HCT116 (cell line): ENCODE measurements around the gene C4BPA. TPM values are rescaled to one million over a fixed set of nuclear protein-coding genes. Genes with fewer than 3 reads are reported as not detected.

Experiments used
- ATAC-seq: fragments of 200-7000 bp; cut with Tn5 transposase; 2 replicates; pipeline ENCODE4 v1.9.1; 2020; ENCODE audit warnings: mild to moderate bottlenecking, moderate library complexity
- BruUV-seq: library from RNA; stranded (reverse); fragments of 400-500 nt; replicated peaks from 2 replicates; lab custom pipeline; 2021; lab: Mats Ljungman, UMichigan
- CTCF ChIA-PET: fragments of 300-600 bp; sonication (Branson Sonifier 250); formaldehyde crosslinking; loops from one replicate; lab custom pipeline; 2021; ENCODE audit warnings: antibody characterized with exemption; lab: Charles Lee
- POLR2A ChIA-PET: fragments of 300-600, 350-600 bp; sonication (Branson Sonifier 250); formaldehyde crosslinking; loops from one replicate; lab custom pipeline; 2021; ENCODE audit warnings: antibody characterized with exemption; lab: Charles Lee
- RAD21 ChIA-PET, 2 experiments: fragments of 300-600 bp; sonication (Branson Sonifier 250); formaldehyde crosslinking; loops; one replicate each; lab custom pipeline; 2023; ENCODE audit warnings: low total read pairs in 2 of 2; ENCODE audit not compliant: uncharacterized antibody in 2 of 2, unreplicated experiment in 2 of 2, low non-redundant PET in 1 of 2; lab: Charles Lee
- DNase-seq: peaks from one replicate; pipeline ENCODE4 v3.0.0-alpha.2; 2010; ENCODE audit warnings: low read depth, low spot score
- H2AFZ ChIP-seq: fragments of 200-600 bp; shearing (Covaris generic), sonication (generic); 2 replicates; pipeline ENCODE4 v1.6.1; 2017; ENCODE audit warnings: low read depth, mixed run types, mixed read lengths, antibody characterized with exemption, low read length; ENCODE audit not compliant: poor library complexity, severe bottlenecking
- H3K27ac ChIP-seq: 2 replicates; pipeline ENCODE4 v1.5.1; 2012; ENCODE audit warnings: low read depth, low read length
- H3K27me3 ChIP-seq: fragments of 200-600 bp; sonication (generic); 2 replicates; pipeline ENCODE4 v1.6.1; 2016; ENCODE audit warnings: mixed run types, low read length, mixed read lengths; ENCODE audit not compliant: insufficient read depth
- H3K36me3 ChIP-seq, 2 experiments: fragments of 200-500 bp in 1 of 2; fragments of 200-600 bp in 1 of 2; sonication (Bioruptor generic) in 1 of 2; sonication (generic) in 1 of 2; 2 replicates each; pipeline versions ENCODE4 v1.5.1 to v1.6.1; 2014 to 2016; ENCODE audit warnings: low read length in 2 of 2, inconsistent platforms in 1 of 2, mixed read lengths in 1 of 2, mixed run types in 1 of 2; ENCODE audit not compliant: insufficient read depth in 2 of 2, control insufficient read depth in 1 of 2
- H3K4me1 ChIP-seq, 2 experiments: fragments of 200-600 bp in 1 of 2; sonication (generic) in 1 of 2; 2 replicates each; pipeline versions ENCODE4 v1.5.1 to v1.6.1; 2012 to 2017; ENCODE audit warnings: low read length in 2 of 2, inconsistent platforms in 1 of 2, mild to moderate bottlenecking in 1 of 2, mixed read lengths in 1 of 2, mixed run types in 1 of 2, moderate library complexity in 1 of 2; ENCODE audit not compliant: insufficient read depth in 2 of 2, control insufficient read depth in 1 of 2
- H3K4me2 ChIP-seq: fragments of 200-600 bp; sonication (generic); 2 replicates; pipeline ENCODE4 v1.6.1; 2017; ENCODE audit warnings: mixed run types, low read length, mixed read lengths
- H3K4me3 ChIP-seq, 2 experiments: fragments of 200-600 bp in 1 of 2; sonication (generic) in 1 of 2; replicated peaks in 1 of 2; 2 replicates each; pipeline ENCODE4 v1.5.1; 2011 to 2016; ENCODE audit warnings: low read length in 2 of 2, control low read depth in 1 of 2, low read depth in 1 of 2, mild to moderate bottlenecking in 1 of 2, mixed read lengths in 1 of 2, mixed run types in 1 of 2
- H3K79me2 ChIP-seq: fragments of 200-600 bp; sonication (generic); 2 replicates; pipeline ENCODE4 v1.6.1; 2017; ENCODE audit warnings: mild to moderate bottlenecking, mixed run types, low read length, moderate library complexity, mixed read lengths; ENCODE audit not compliant: insufficient read depth
- H3K9ac ChIP-seq: fragments of 200-600 bp; sonication (generic); 2 replicates; pipeline ENCODE4 v1.6.1; 2016; ENCODE audit warnings: low read length, mixed read lengths
- H3K9me2 ChIP-seq: fragments of 200-600 bp; sonication (generic), shearing (Covaris generic); 2 replicates; pipeline ENCODE4 v1.6.1; 2017; ENCODE audit warnings: mixed run types, mild to moderate bottlenecking, moderate library complexity; ENCODE audit not compliant: insufficient read depth
- H3K9me3 ChIP-seq, 2 experiments: fragments of 200-500 bp in 1 of 2; fragments of 200-600 bp in 1 of 2; sonication (Bioruptor generic) in 1 of 2; sonication (generic) in 1 of 2; 2 replicates each; pipeline ENCODE4 v1.6.1; 2014 to 2017; ENCODE audit warnings: low read length in 2 of 2, mixed read lengths in 2 of 2, inconsistent platforms in 1 of 2, low read depth in 1 of 2, mild to moderate bottlenecking in 1 of 2, mixed run types in 1 of 2, moderate library complexity in 1 of 2; ENCODE audit not compliant: control insufficient read depth in 1 of 2, insufficient read depth in 1 of 2
- H4K20me1 ChIP-seq: fragments of 200-600 bp; sonication (generic), shearing (Covaris generic); 2 replicates; pipeline ENCODE4 v1.6.1; 2017; ENCODE audit warnings: mixed run types, mild to moderate bottlenecking, moderate library complexity; ENCODE audit not compliant: insufficient read depth
- CBX3 ChIP-seq: IDR thresholded peaks from 2 replicates; pipeline ENCODE4 v1.6.1; 2012; ENCODE audit warnings: low read depth
- EGR1 ChIP-seq: IDR thresholded peaks from 2 replicates; pipeline ENCODE4 v1.6.1; 2012; ENCODE audit warnings: low read depth
- ELF1 ChIP-seq: IDR thresholded peaks from 2 replicates; pipeline ENCODE4 v1.6.1; 2012; ENCODE audit warnings: low read depth, borderline replicate concordance
- EZH2 ChIP-seq: fragments of 200-600 bp; sonication (generic); IDR thresholded peaks from 2 replicates; pipeline ENCODE4 v1.6.1; 2017; ENCODE audit warnings: antibody characterized with exemption, mixed run types
- EZH2phosphoT487 ChIP-seq: fragments of 200-600 bp; IDR thresholded peaks from 2 replicates; pipeline ENCODE4 v1.6.1; 2018; ENCODE audit warnings: antibody characterized with exemption, borderline replicate concordance
- JUND ChIP-seq: IDR thresholded peaks from 2 replicates; pipeline ENCODE4 v1.6.1; 2012
- POLR2AphosphoS5 ChIP-seq: IDR thresholded peaks from 2 replicates; pipeline ENCODE4 v1.6.1; 2011; ENCODE audit warnings: mild to moderate bottlenecking, low read depth, low read length, moderate library complexity
- RAD21 ChIP-seq: IDR thresholded peaks from 2 replicates; pipeline ENCODE4 v1.6.1; 2012; ENCODE audit warnings: low read depth, mild to moderate bottlenecking
- SIN3A ChIP-seq: IDR thresholded peaks from 2 replicates; pipeline ENCODE4 v1.6.1; 2012; ENCODE audit warnings: low read depth
- SP1 ChIP-seq: IDR thresholded peaks from 2 replicates; pipeline ENCODE4 v1.6.1; 2012; ENCODE audit warnings: low read depth
- SRF ChIP-seq: IDR thresholded peaks from 2 replicates; pipeline ENCODE4 v1.6.1; 2012; ENCODE audit warnings: low read depth
- TCF7L2 ChIP-seq: IDR thresholded peaks from 2 replicates; pipeline ENCODE4 v1.7.0; 2011; ENCODE audit warnings: borderline replicate concordance, inconsistent platforms; ENCODE audit not compliant: insufficient read depth, insufficient read length; ENCODE audit errors: extremely low read depth
- ZFX ChIP-seq: fragments of 450-650 bp; IDR thresholded peaks from 2 replicates; pipeline ENCODE4 v1.6.1; 2017
- intact Hi-C: fragments of 100-400 bp; cut with micrococcal nuclease; formaldehyde crosslinking; loops from 2 replicates; pipeline ENCODE4 v1.10.0; 2022
- total RNA-seq: library from RNA; stranded (reverse); gene quantifications from one replicate; pipeline ENCODE4 v1.2.1, GENCODE V29; 2021; ENCODE audit not compliant: unreplicated experiment
- TF ChIP-seq, protein P1 (sequence below): IDR thresholded peaks from 2 replicates; pipeline ENCODE4 v1.6.1; 2011; ENCODE audit warnings: mild to moderate bottlenecking, low read length, moderate library complexity; ENCODE audit not compliant: insufficient replicate concordance; ENCODE audit errors: extremely low read depth
- TF ChIP-seq, protein P2 (sequence below): IDR thresholded peaks from 2 replicates; pipeline ENCODE4 v1.6.1; 2012
- TF ChIP-seq, protein P3 (sequence below), 3 experiments: fragments of 200-600 bp in 1 of 3; sonication (generic) in 1 of 3; IDR thresholded peaks in 2 of 3; conservative IDR thresholded peaks in 1 of 3; 2 replicates each; pipeline ENCODE4 v1.5.1; 2012 to 2017; ENCODE audit warnings: low read depth in 2 of 3, low read length in 2 of 3, antibody characterized with exemption in 1 of 3, borderline replicate concordance in 1 of 3, control low read depth in 1 of 3, mild to moderate bottlenecking in 1 of 3, mixed read lengths in 1 of 3, mixed run types in 1 of 3, moderate library complexity in 1 of 3; ENCODE audit not compliant: insufficient read depth in 1 of 3
- TF ChIP-seq, protein P4 (sequence below): IDR thresholded peaks from 2 replicates; pipeline ENCODE4 v1.6.1; 2012; ENCODE audit warnings: low read depth

The C4BPA gene
- total RNA-seq, 1 experiment from 2014 or later = 0.32 TPM

DNA sequence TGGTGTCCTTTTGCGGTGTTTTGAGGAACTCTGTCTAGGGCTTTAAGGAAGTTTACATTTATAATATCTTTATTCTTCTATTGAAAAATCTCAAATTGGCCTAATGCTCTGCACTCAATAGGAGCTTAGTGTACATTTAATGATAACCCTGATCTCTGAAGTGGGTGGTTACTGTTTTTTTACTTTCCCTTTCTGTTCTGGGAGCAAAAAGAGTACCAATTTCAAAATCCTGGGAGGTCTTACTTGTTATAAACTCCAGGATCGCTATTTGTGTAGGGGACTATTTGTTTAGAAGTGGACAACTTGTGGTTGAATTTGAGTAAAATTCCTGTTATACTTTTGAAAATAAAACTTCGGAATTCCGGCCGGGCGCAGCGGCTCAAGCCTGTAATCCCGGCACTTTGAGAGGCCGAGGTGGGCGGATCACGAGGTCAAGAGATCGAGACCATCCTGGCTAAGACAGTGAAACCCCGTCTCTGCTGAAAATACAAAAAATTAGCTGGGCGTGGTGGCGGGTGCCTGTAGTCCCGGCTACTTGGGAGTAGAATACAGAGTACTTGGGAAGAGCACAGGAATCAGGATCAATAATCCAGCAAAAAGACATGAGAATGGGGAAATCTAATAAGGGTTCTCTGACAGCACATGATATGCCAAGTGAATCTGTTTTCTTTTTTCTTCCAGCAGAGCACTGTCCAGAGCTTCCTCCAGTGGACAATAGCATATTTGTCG, 14.2 kb upstream of the C4BPA start:
- POLR2A ChIA-PET = no interaction called here
- no peaks in the 10 kb centered on the region; the same call in 1 of the 2 replicates for H3K9me2 ChIP-seq
- no peaks in the 10 kb centered on the region for H3K79me2 ChIP-seq
- H3K9ac ChIP-seq = no peak overlapping the region
- H3K4me1 ChIP-seq = no peaks in the 10 kb centered on the region
- TF ChIP-seq EGR1 (no peak), SIN3A (no peak), SP1 (no peak), POLR2AphosphoS5 (no peak), RAD21 (no peak), TCF7L2 (no peak), ZFX (no peak), ELF1 (no peak), EZH2phosphoT487 (no peak), CBX3 (no peak), SRF (no peak), EZH2 (no peak), JUND (no peak)
- TF ChIP-seq, protein P1, sequence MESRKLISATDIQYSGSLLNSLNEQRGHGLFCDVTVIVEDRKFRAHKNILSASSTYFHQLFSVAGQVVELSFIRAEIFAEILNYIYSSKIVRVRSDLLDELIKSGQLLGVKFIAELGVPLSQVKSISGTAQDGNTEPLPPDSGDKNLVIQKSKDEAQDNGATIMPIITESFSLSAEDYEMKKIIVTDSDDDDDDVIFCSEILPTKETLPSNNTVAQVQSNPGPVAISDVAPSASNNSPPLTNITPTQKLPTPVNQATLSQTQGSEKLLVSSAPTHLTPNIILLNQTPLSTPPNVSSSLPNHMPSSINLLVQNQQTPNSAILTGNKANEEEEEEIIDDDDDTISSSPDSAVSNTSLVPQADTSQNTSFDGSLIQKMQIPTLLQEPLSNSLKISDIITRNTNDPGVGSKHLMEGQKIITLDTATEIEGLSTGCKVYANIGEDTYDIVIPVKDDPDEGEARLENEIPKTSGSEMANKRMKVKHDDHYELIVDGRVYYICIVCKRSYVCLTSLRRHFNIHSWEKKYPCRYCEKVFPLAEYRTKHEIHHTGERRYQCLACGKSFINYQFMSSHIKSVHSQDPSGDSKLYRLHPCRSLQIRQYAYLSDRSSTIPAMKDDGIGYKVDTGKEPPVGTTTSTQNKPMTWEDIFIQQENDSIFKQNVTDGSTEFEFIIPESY = no peak
- TF ChIP-seq, protein P2, sequence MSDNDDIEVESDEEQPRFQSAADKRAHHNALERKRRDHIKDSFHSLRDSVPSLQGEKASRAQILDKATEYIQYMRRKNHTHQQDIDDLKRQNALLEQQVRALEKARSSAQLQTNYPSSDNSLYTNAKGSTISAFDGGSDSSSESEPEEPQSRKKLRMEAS = no peak
- TF ChIP-seq, protein P3, sequence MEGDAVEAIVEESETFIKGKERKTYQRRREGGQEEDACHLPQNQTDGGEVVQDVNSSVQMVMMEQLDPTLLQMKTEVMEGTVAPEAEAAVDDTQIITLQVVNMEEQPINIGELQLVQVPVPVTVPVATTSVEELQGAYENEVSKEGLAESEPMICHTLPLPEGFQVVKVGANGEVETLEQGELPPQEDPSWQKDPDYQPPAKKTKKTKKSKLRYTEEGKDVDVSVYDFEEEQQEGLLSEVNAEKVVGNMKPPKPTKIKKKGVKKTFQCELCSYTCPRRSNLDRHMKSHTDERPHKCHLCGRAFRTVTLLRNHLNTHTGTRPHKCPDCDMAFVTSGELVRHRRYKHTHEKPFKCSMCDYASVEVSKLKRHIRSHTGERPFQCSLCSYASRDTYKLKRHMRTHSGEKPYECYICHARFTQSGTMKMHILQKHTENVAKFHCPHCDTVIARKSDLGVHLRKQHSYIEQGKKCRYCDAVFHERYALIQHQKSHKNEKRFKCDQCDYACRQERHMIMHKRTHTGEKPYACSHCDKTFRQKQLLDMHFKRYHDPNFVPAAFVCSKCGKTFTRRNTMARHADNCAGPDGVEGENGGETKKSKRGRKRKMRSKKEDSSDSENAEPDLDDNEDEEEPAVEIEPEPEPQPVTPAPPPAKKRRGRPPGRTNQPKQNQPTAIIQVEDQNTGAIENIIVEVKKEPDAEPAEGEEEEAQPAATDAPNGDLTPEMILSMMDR (IDR thresholded peaks at IDR 0.05 in 2 of 3, conservative IDR thresholded peaks at IDR 0.05 in 1 of 3; ENCODE audit: borderline replicate concordance in 1 of 3, insufficient read depth in 1 of 3, low read depth in 2 of 3, low read length in 2 of 3) = no peak
- TF ChIP-seq, protein P4, sequence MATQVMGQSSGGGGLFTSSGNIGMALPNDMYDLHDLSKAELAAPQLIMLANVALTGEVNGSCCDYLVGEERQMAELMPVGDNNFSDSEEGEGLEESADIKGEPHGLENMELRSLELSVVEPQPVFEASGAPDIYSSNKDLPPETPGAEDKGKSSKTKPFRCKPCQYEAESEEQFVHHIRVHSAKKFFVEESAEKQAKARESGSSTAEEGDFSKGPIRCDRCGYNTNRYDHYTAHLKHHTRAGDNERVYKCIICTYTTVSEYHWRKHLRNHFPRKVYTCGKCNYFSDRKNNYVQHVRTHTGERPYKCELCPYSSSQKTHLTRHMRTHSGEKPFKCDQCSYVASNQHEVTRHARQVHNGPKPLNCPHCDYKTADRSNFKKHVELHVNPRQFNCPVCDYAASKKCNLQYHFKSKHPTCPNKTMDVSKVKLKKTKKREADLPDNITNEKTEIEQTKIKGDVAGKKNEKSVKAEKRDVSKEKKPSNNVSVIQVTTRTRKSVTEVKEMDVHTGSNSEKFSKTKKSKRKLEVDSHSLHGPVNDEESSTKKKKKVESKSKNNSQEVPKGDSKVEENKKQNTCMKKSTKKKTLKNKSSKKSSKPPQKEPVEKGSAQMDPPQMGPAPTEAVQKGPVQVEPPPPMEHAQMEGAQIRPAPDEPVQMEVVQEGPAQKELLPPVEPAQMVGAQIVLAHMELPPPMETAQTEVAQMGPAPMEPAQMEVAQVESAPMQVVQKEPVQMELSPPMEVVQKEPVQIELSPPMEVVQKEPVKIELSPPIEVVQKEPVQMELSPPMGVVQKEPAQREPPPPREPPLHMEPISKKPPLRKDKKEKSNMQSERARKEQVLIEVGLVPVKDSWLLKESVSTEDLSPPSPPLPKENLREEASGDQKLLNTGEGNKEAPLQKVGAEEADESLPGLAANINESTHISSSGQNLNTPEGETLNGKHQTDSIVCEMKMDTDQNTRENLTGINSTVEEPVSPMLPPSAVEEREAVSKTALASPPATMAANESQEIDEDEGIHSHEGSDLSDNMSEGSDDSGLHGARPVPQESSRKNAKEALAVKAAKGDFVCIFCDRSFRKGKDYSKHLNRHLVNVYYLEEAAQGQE = no peak
- TF ChIP-seq, all 23 proteins: peak for 0
- Histone ChIP-seq H3K36me3 (no peaks in the 10 kb centered on the region), H2AFZ (no peak overlapping the region), H4K20me1 (no peaks in the 10 kb centered on the region), H3K4me3 (no peak overlapping the region), H3K27ac (no peak overlapping the region), H3K27me3 (no peaks in the 10 kb centered on the region), H3K4me2 (no peak overlapping the region), H3K9me3 (no peaks in the 10 kb centered on the region)
- ChIA-PET CTCF (interaction anchor here (1.0 to 1.6 kb wide), 2 partner anchors 315 to 476 kb away, joined by 3 to 4 read pairs; no protein-coding TSS in a partner anchor), RAD21 (no interaction called here)
- no TSS peak for BruUV-seq
- ATAC-seq (no peak), DNase-seq (no peak)
- intact Hi-C loops = loop anchor here (10.0 kb wide), 1 partner anchor 585 kb away; no protein-coding TSS in a partner anchor
